NT2/D1 (cell line): ENCODE data around the gene NOS1.

Source experiments
- SUZ12 ChIP-seq: IDR thresholded peaks from 2 replicates; pipeline ENCODE4 v1.6.1; 2011; ENCODE audit not compliant: insufficient read length, insufficient read depth; ENCODE audit errors: extremely low read depth
- YY1 ChIP-seq: IDR thresholded peaks from 2 replicates; pipeline ENCODE4 v1.6.1; 2011; ENCODE audit not compliant: insufficient read length, insufficient read depth
- ZNF274 ChIP-seq: IDR thresholded peaks from 2 replicates; pipeline ENCODE4 v1.6.1; 2011; ENCODE audit warnings: mild to moderate bottlenecking, low read depth, low read length

GRCh38 chr12:117188121-117188665, 173.2 kb downstream of the NOS1 start:
- TF ChIP-seq ZNF274 (no peak), YY1 (no peak), SUZ12 (no peak)
